A549 (cell line): ENCODE results near the gene PGBD5. TPM values are rescaled to one million over a fixed set of nuclear protein-coding genes. Genes with fewer than 3 reads are reported as not detected.

Source experiments
- ATAC-seq, 2 experiments: fragments of 200-7000 bp in 1 of 2; fragments of >200 bp in 1 of 2; cut with Nextera tagmentation in 1 of 2; cut with Tn5 transposase in 1 of 2; 3 replicates each; pipeline versions ENCODE4 v1.8.0 to v1.9.1; 2018 to 2020; ENCODE audit warnings: mild to moderate bottlenecking in 1 of 2, moderate library complexity in 1 of 2
- CTCF ChIA-PET: fragments of 300-600 bp; sonication (Branson Sonifier 250); formaldehyde crosslinking; extraction: SDS; loops from one replicate; lab custom pipeline; 2021; ENCODE audit warnings: antibody characterized with exemption, inconsistent platforms; lab: Yijun Ruan, JAX
- POLR2A ChIA-PET: fragments of 350-600 bp; formaldehyde crosslinking; extraction: SDS; loops from one replicate; lab custom pipeline; 2021; ENCODE audit warnings: antibody characterized with exemption, inconsistent platforms; lab: Yijun Ruan, JAX
- DNase-seq, 2 experiments: peaks; one replicate each; pipeline versions ENCODE4 v3.0.0 to v3.0.0-alpha.2; 2011 to 2016; ENCODE audit warnings: low read depth in 1 of 2, low spot score in 1 of 2
- FAIRE-seq: peaks from 2 replicates; lab custom pipeline; 2011; peaks lifted over from hg19 to GRCh38; lab: Jason Lieb, UNC
- H3K27ac ChIP-seq, 2 experiments: fragments of >200 bp; sonication (Bioruptor Twin); formaldehyde crosslinking; 3 replicates each; pipeline ENCODE4 v1.5.1; 2016 to 2017
- H3K4me1 ChIP-seq: fragments of >200 bp; sonication (Bioruptor Twin); formaldehyde crosslinking; 3 replicates; pipeline ENCODE4 v1.6.1; 2016
- H3K4me2 ChIP-seq: fragments of >200 bp; sonication (Bioruptor Twin); formaldehyde crosslinking; 3 replicates; pipeline ENCODE4 v1.6.1; 2016
- H3K4me3 ChIP-seq: fragments of >200 bp; sonication (Bioruptor Twin); formaldehyde crosslinking; 3 replicates; pipeline ENCODE4 v1.5.1; 2016
- H3K9me3 ChIP-seq: fragments of >200 bp; sonication (Bioruptor Twin); formaldehyde crosslinking; 3 replicates; pipeline ENCODE4 v1.6.1; 2016
- BHLHE40 ChIP-seq: IDR thresholded peaks from 2 replicates; pipeline ENCODE4 v1.6.1; 2012; ENCODE audit warnings: low read depth, low read length, inconsistent platforms
- CBX8 ChIP-seq: fragments of 200-600 bp; sonication (generic); IDR thresholded peaks from 2 replicates; pipeline ENCODE4 v1.6.1; 2016
- EHF ChIP-seq: fragments of 250-450 bp; sonication (Bioruptor Pico); IDR thresholded peaks from 2 replicates; pipeline ENCODE4 v1.5.0; 2020; ENCODE audit warnings: mild to moderate bottlenecking
- ESRRA ChIP-seq: fragments of 150-350 bp; IDR thresholded peaks from 2 replicates; pipeline ENCODE4 v1.6.1; 2014; ENCODE audit warnings: mild to moderate bottlenecking, low read length, borderline replicate concordance
- GATA3 ChIP-seq: IDR thresholded peaks from 2 replicates; pipeline ENCODE4 v1.6.1; 2012; ENCODE audit warnings: borderline replicate concordance
- MAZ ChIP-seq: fragments of 150-350 bp; IDR thresholded peaks from 2 replicates; pipeline ENCODE4 v1.6.1; 2014; ENCODE audit warnings: antibody characterized with exemption, low read depth, low read length, borderline replicate concordance
- POLR2A ChIP-seq: IDR thresholded peaks from 2 replicates; pipeline ENCODE4 v1.6.1; 2012; ENCODE audit warnings: mild to moderate bottlenecking, low read length
- RAD21 ChIP-seq, 2 experiments: fragments of >200 bp in 1 of 2; sonication (Bioruptor Twin) in 1 of 2; formaldehyde crosslinking in 1 of 2; IDR thresholded peaks in 1 of 2; conservative IDR thresholded peaks in 1 of 2; 2 replicates in 1 of 2; 3 replicates in 1 of 2; pipeline ENCODE4 v1.6.1; 2012 to 2018; ENCODE audit warnings: inconsistent platforms in 1 of 2
- RNF2 ChIP-seq: fragments of 200-600 bp; sonication (generic); IDR thresholded peaks from 2 replicates; pipeline ENCODE4 v1.6.1; 2016; ENCODE audit warnings: low read depth, mild to moderate bottlenecking, antibody characterized with exemption, moderate library complexity, borderline replicate concordance
- SMC3 ChIP-seq: fragments of >200 bp; sonication (Bioruptor Twin); formaldehyde crosslinking; IDR thresholded peaks from 3 replicates; pipeline ENCODE4 v1.6.1; 2018; ENCODE audit warnings: inconsistent platforms
- TFCP2L1 ChIP-seq: fragments of 250-450 bp; sonication (Bioruptor Pico); IDR thresholded peaks from 2 replicates; pipeline ENCODE4 v1.5.0; 2021; ENCODE audit warnings: mild to moderate bottlenecking
- TP53 ChIP-seq: fragments of 250-450 bp; sonication (Bioruptor Pico); IDR thresholded peaks from 2 replicates; pipeline ENCODE4 v1.5.0; 2021; ENCODE audit warnings: mild to moderate bottlenecking, moderate library complexity
- ZC3H11A ChIP-seq: fragments of 450-650 bp; IDR thresholded peaks from 2 replicates; pipeline ENCODE4 v1.6.1; 2014; ENCODE audit warnings: antibody characterized with exemption, mild to moderate bottlenecking
- WGBS: methylation state at CpG from one replicate; pipeline ENCODE4 v1.1.6; 2017; ENCODE audit errors: missing lambda C conversion rate; 5-methylcytosine and 5-hydroxymethylcytosine counted together
- polyA plus RNA-seq, 4 experiments: library from polyadenylated mRNA; depleted of rRNA in 3 of 4; stranded (reverse); fragments of >200 nt; fragmentation: RNase III in 1 of 4; extraction: RNeasy Plus Mini Kit Qiagen cat#74134 plus additional on column Dnase treatment in 1 of 4; gene quantifications; 2 replicates in 3 of 4; 3 replicates in 1 of 4; pipeline ENCODE4 v1.2.3, GENCODE V29; 2011 to 2017
- TF ChIP-seq, protein P1 (sequence below): fragments of 250-450 bp; sonication (Bioruptor Pico); IDR thresholded peaks from 2 replicates; pipeline ENCODE4 v1.5.0; 2021; ENCODE audit warnings: mild to moderate bottlenecking, moderate library complexity, borderline replicate concordance
- TF ChIP-seq, protein P2 (sequence below): fragments of >200 bp; sonication (Bioruptor Twin); formaldehyde crosslinking; IDR thresholded peaks from 2 replicates; pipeline ENCODE4 v1.6.1; 2016
- TF ChIP-seq, protein P3 (sequence below): fragments of 450-650 bp; IDR thresholded peaks from 2 replicates; pipeline ENCODE4 v1.6.1; 2014; ENCODE audit warnings: antibody characterized with exemption

PGBD5 gene
- polyA plus RNA-seq, 2 of the 4 experiments (the other 2 are of a cell fraction), result 0.04 to 0.66 TPM

DNA sequence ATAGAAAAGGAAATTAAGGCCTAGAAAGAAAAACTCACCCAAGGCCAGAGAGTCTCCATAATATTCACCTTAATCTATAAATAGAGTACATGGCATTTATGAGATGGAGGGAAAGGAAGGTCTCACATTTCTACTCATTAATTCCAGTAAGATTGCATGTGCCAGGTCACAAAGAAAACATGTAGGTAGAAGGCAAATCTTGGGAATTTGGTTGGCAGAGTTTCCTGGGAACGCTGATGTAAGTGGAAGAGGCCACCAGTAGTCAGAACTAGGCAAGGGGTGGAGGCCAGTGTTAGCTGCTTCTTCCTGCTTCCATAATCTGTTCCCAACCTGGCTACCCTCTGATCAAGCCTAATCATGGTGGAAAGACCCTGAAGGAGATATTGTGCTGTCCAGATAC lies 29.2 kb upstream of the PGBD5 start:
- ChIA-PET CTCF (interaction anchor here (1.2 kb wide), 1 partner anchor 18 kb away, joined by 3 read pairs; no protein-coding TSS in a partner anchor), POLR2A (no interaction called here)
- ATAC-seq, result no peak
- TF ChIP-seq, protein P1, sequence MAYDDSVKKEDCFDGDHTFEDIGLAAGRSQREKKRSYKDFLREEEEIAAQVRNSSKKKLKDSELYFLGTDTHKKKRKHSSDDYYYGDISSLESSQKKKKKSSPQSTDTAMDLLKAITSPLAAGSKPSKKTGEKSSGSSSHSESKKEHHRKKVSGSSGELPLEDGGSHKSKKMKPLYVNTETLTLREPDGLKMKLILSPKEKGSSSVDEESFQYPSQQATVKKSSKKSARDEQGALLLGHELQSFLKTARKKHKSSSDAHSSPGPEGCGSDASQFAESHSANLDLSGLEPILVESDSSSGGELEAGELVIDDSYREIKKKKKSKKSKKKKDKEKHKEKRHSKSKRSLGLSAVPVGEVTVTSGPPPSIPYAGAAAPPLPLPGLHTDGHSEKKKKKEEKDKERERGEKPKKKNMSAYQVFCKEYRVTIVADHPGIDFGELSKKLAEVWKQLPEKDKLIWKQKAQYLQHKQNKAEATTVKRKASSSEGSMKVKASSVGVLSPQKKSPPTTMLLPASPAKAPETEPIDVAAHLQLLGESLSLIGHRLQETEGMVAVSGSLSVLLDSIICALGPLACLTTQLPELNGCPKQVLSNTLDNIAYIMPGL (CRISPR knock-in tag), result no peak
- no peak for TF ChIP-seq TFCP2L1 (CRISPR knock-in tag)
- 4% methylated on average over 1 of the region's 1 CpG for WGBS
- no peak for DNase-seq
- no peak overlapping the region for H3K27ac ChIP-seq
- peaks cover 4% of the 10 kb centered on the region; the same call in 1 of the 3 replicates for H3K9me3 ChIP-seq
- no peak for FAIRE-seq
- H3K4me2 ChIP-seq, result no peak overlapping the region
- H3K4me3 ChIP-seq, result no peak overlapping the region
- no peaks in the 10 kb centered on the region for H3K4me1 ChIP-seq

DNA sequence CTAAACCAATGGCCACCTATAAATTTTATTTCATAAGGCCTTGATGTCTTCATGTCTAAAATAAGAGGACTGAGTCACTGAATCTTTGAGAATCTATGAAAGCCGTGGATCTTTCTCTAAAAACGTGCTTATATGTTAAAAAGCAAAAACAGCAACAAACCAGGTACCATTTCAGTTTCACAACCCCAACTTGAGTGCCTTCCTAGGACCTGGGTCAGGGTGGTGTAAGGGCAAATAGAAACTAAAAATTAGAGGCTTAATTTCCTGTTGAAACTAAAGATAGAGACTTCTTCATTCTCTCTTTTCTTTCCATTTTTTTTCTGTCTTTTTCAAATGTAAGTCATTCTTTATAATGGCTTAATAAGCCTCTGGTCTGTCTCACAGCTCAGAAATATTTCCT lies 27.2 kb upstream of the PGBD5 start:
- no peak for FAIRE-seq
- TF ChIP-seq MAZ, result no peak
- TF ChIP-seq POLR2A, result no peak
- no peak for TF ChIP-seq SMC3
- TF ChIP-seq, protein P2, sequence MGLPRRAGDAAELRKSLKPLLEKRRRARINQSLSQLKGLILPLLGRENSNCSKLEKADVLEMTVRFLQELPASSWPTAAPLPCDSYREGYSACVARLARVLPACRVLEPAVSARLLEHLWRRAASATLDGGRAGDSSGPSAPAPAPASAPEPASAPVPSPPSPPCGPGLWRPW, result no peak
- no peak for TF ChIP-seq TFCP2L1 (CRISPR knock-in tag)
- TF ChIP-seq EHF, result no peak
- no peak for TF ChIP-seq TP53 (CRISPR knock-in tag)
- no peak for TF ChIP-seq BHLHE40
- no peak for TF ChIP-seq ZC3H11A
- TF ChIP-seq, all 56 proteins: peak for 0
- WGBS, result 0% methylated on average over 2 of the region's 2 CpGs

DNA sequence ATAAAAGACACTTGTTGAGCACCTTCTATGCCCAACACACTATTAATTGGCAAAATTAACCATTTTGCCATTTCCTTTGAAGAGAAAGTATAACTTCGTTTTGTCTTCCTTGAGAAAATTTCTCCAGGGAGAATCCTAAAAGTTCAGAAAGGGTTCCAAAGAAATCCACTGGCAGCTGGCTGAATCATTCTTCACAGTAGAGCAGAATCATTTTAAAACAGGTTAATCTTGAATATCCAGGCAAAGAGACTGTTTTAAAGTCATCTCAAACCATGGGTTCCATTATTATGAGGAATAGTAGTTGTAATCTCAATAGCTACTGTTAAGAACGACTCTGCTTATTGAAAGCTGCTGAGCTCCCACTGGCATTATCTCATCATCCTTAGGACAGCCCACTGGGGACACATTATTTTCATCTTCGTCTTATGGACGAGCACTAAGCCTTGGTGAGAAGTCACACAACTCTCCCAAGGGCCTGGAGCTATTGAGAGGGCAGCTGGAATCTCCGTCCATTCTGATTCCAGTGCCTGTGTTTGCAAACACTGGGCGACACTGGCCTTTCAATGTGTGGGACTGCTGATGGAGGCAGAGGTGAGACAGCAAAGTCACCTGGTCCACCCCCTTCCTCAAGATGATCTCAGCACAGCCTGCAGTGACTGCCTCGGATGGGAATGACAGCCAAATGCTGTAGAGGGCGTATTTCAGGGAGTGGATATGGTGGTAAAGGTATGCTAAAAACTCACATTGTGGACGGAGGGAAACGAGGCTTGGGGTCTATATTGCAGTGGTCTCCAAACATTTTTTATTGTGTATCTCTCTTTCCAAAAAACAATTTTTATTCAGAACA lies 15.3 kb upstream of the PGBD5 start:
- CTCF ChIA-PET, result no interaction called here
- H3K4me1 ChIP-seq, result no peaks in the 10 kb centered on the region
- FAIRE-seq (no peak), DNase-seq (no peak), ATAC-seq (no peak)
- no peak overlapping the region for H3K27ac ChIP-seq
- WGBS, result 11% methylated on average over 10 of the region's 10 CpGs
- no peak overlapping the region for H3K4me2 ChIP-seq
- POLR2A ChIA-PET, result no interaction called here
- H3K9me3 ChIP-seq, result peaks cover 18% of the 10 kb centered on the region
- TF ChIP-seq, protein P3, sequence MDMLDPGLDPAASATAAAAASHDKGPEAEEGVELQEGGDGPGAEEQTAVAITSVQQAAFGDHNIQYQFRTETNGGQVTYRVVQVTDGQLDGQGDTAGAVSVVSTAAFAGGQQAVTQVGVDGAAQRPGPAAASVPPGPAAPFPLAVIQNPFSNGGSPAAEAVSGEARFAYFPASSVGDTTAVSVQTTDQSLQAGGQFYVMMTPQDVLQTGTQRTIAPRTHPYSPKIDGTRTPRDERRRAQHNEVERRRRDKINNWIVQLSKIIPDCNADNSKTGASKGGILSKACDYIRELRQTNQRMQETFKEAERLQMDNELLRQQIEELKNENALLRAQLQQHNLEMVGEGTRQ, result no peak
- TF ChIP-seq RNF2, result peak; percentile 91
- TF ChIP-seq POLR2A, result peak; percentile 10; the same call in 1 of the 2 replicates
- TF ChIP-seq CBX8, result peak; percentile 46; the same call in 1 of the 2 replicates
- no peak for TF ChIP-seq GATA3
- no peak for TF ChIP-seq RAD21 (conservative IDR thresholded peaks at IDR 0.05 in 1 of 2, IDR thresholded peaks at IDR 0.05 in 1 of 2)
- no peak for TF ChIP-seq ESRRA
- H3K4me3 ChIP-seq, result no peak overlapping the region

More for the DNA sequence above, 27.2 kb upstream of the PGBD5 start:
- CTCF ChIA-PET, result no interaction called here
- DNase-seq, result no peak
- Histone ChIP-seq H3K4me2 (no peak overlapping the region), H3K4me3 (no peak overlapping the region), H3K4me1 (no peaks in the 10 kb centered on the region), H3K9me3 (no peaks in the 10 kb centered on the region), H3K27ac (no peak overlapping the region)
- no peak for ATAC-seq
- POLR2A ChIA-PET, result no interaction called here
